A673 (cell line): ENCODE data around the gene LSM3. TPM values are rescaled to one million over a fixed set of nuclear protein-coding genes. Genes with fewer than 3 reads are reported as not detected.

Source experiments
- BruUV-seq: library from RNA; stranded (reverse); fragments of 400-500 nt; replicated peaks from 2 replicates; lab custom pipeline; 2021; lab: Mats Ljungman, UMichigan
- CTCF ChIA-PET: fragments of 300-600 bp; sonication (Branson Sonifier 250); formaldehyde crosslinking; loops from one replicate; lab custom pipeline; 2022; ENCODE audit warnings: antibody characterized with exemption; lab: Charles Lee
- POLR2A ChIA-PET: fragments of 300-600 bp; sonication (Branson Sonifier 250); formaldehyde crosslinking; loops from one replicate; lab custom pipeline; 2022; ENCODE audit warnings: antibody characterized with exemption; ENCODE audit not compliant: low non-redundant PET; lab: Charles Lee
- DNase-seq: peaks from one replicate; pipeline ENCODE4 v3.0.0-alpha.2; 2015; ENCODE audit warnings: low spot score
- H3K27ac ChIP-seq: fragments of 200-600 bp; sonication (generic); 2 replicates; pipeline ENCODE4 v1.5.1; 2016; ENCODE audit warnings: mixed run types, low read depth, mild to moderate bottlenecking, mixed read lengths, antibody characterized with exemption, low read length; ENCODE audit not compliant: poor library complexity, severe bottlenecking
- H3K27me3 ChIP-seq: fragments of 200-600 bp; sonication (generic); replicated peaks from 2 replicates; pipeline ENCODE4 v1.6.1; 2017; ENCODE audit warnings: mixed run types, low read depth, mild to moderate bottlenecking, mixed read lengths, antibody characterized with exemption, low read length; ENCODE audit not compliant: insufficient read depth, poor library complexity
- H3K36me3 ChIP-seq: fragments of 200-600 bp; sonication (generic); 2 replicates; pipeline ENCODE4 v1.6.1; 2016; ENCODE audit warnings: mixed run types, mild to moderate bottlenecking, mixed read lengths, antibody characterized with exemption, low read length; ENCODE audit not compliant: insufficient read depth, poor library complexity, severe bottlenecking
- H3K4me1 ChIP-seq: fragments of 200-600 bp; sonication (generic); 2 replicates; pipeline ENCODE4 v1.6.1; 2017; ENCODE audit warnings: mixed run types, mild to moderate bottlenecking, mixed read lengths, antibody characterized with exemption, low read length; ENCODE audit not compliant: insufficient read depth, poor library complexity, severe bottlenecking
- H3K4me3 ChIP-seq: fragments of 200-600 bp; sonication (generic); 2 replicates; pipeline ENCODE4 v1.5.1; 2016; ENCODE audit warnings: low read depth, mixed run types, mild to moderate bottlenecking, mixed read lengths, low read length; ENCODE audit not compliant: poor library complexity, severe bottlenecking
- H3K9me3 ChIP-seq: fragments of 200-600 bp; sonication (generic); 2 replicates; pipeline ENCODE4 v1.6.1; 2016; ENCODE audit warnings: mixed run types, low read depth, mild to moderate bottlenecking, mixed read lengths, antibody characterized with exemption, low read length; ENCODE audit not compliant: poor library complexity, severe bottlenecking
- EZH2 ChIP-seq: fragments of 200-600 bp; sonication (generic); IDR thresholded peaks from 2 replicates; pipeline ENCODE4 v1.6.1; 2017; ENCODE audit warnings: borderline replicate concordance, low read depth, mild to moderate bottlenecking, mixed read lengths, antibody characterized with exemption, low read length; ENCODE audit not compliant: poor library complexity, severe bottlenecking
- intact Hi-C: fragments of 100-400 bp; cut with micrococcal nuclease; formaldehyde crosslinking; loops from one replicate; pipeline ENCODE4 v1.10.0; 2022; ENCODE audit not compliant: unreplicated experiment
- total RNA-seq: library from RNA; stranded (reverse); gene quantifications from 2 replicates; pipeline ENCODE4 v1.2.3, GENCODE V29; 2021
- TF ChIP-seq, protein P1 (sequence below): fragments of 300-800, 200-600 bp; sonication (generic); conservative IDR thresholded peaks from 2 replicates; pipeline ENCODE4 v1.5.1; 2017; ENCODE audit warnings: low read depth, mild to moderate bottlenecking, antibody characterized with exemption, low read length, moderate library complexity, mixed read lengths

Gene LSM3
- total RNA-seq, 1 experiment from 2014 or later: 29.4 TPM

DNA sequence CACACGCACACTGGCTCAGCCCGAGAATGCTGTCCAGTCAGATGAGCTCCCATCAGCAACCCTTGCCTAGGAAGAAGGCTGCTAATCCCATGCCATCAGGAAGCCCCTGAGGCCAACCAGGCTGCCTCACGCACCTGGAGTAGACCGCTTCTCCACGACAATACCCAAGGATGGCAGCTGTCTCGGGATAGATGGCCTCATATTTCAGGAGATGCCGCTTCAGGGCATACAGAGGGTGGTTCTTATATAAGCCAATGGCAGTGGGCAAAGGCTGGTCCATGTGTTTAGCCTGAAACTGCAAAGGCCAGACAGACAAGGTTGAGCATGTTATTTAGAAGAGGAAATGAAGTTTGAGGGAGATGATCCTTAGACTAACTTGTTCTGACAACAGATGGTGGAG is 22.4 kb upstream of the LSM3 start:
- no TSS peak for BruUV-seq
- peaks cover under 1% of the 10 kb centered on the region for H3K9me3 ChIP-seq
- no peaks in the 10 kb centered on the region for H3K27me3 ChIP-seq
- DNase-seq: no peak
- intact Hi-C loops: no loop called here
- H3K4me3 ChIP-seq: no peak overlapping the region
- ChIA-PET POLR2A (no interaction called here), CTCF (no interaction called here)
- no peaks in the 10 kb centered on the region for H3K4me1 ChIP-seq
- TF ChIP-seq EZH2: no peak
- TF ChIP-seq, protein P1, sequence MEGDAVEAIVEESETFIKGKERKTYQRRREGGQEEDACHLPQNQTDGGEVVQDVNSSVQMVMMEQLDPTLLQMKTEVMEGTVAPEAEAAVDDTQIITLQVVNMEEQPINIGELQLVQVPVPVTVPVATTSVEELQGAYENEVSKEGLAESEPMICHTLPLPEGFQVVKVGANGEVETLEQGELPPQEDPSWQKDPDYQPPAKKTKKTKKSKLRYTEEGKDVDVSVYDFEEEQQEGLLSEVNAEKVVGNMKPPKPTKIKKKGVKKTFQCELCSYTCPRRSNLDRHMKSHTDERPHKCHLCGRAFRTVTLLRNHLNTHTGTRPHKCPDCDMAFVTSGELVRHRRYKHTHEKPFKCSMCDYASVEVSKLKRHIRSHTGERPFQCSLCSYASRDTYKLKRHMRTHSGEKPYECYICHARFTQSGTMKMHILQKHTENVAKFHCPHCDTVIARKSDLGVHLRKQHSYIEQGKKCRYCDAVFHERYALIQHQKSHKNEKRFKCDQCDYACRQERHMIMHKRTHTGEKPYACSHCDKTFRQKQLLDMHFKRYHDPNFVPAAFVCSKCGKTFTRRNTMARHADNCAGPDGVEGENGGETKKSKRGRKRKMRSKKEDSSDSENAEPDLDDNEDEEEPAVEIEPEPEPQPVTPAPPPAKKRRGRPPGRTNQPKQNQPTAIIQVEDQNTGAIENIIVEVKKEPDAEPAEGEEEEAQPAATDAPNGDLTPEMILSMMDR: no peak
- H3K27ac ChIP-seq: no peak overlapping the region
- peaks cover 51% of the 10 kb centered on the region for H3K36me3 ChIP-seq

- no peak for TF ChIP-seq EZH2
- TF ChIP-seq, protein P1: no peak
- CTCF ChIA-PET: no interaction called here
- no TSS peak for BruUV-seq
- POLR2A ChIA-PET: no interaction called here
- peaks cover 3% of the 10 kb centered on the region for H3K9me3 ChIP-seq
- no peaks in the 10 kb centered on the region for H3K27me3 ChIP-seq
- no peak overlapping the region for H3K27ac ChIP-seq
- H3K4me3 ChIP-seq: no peak overlapping the region
- peaks cover 59% of the 10 kb centered on the region for H3K36me3 ChIP-seq
- no peaks in the 10 kb centered on the region for H3K4me1 ChIP-seq
- intact Hi-C loops: no loop called here
- no peak for DNase-seq
Observed at GRCh38 chr3:14156843-14157561, 21.6 kb upstream of the LSM3 start.

- POLR2A ChIA-PET: no interaction called here
- no peaks in the 10 kb centered on the region for H3K27me3 ChIP-seq
- BruUV-seq: no TSS peak
- CTCF ChIA-PET: no interaction called here
- DNase-seq: no peak
- H3K9me3 ChIP-seq: peaks cover 3% of the 10 kb centered on the region
- no peak overlapping the region for H3K4me3 ChIP-seq
- intact Hi-C loops: no loop called here
- peaks cover 68% of the 10 kb centered on the region for H3K36me3 ChIP-seq
- TF ChIP-seq, protein P1: no peak
- TF ChIP-seq EZH2: no peak
- no peaks in the 10 kb centered on the region for H3K4me1 ChIP-seq
- H3K27ac ChIP-seq: no peak overlapping the region
Observed at GRCh38 chr3:14157951-14158350, 20.7 kb upstream of the LSM3 start.
